Mesendoderm (in vitro differentiated cells): ENCODE results near the gene RMND5A.
"Not testable (repeated sequence)": the region's sequence is repeated elsewhere in the genome, so short reads cannot be mapped to it uniquely, and the experiment has no call there.

Source experiments
- DNase-seq: peaks from one replicate; pipeline ENCODE4 v3.0.0; 2013
- H2AK5ac ChIP-seq: 2 replicates; pipeline ENCODE4 v1.6.1; 2013; ENCODE audit warnings: low read length, inconsistent platforms
- H2BK120ac ChIP-seq: 2 replicates; pipeline ENCODE4 v1.6.1; 2013; ENCODE audit warnings: low read depth, mild to moderate bottlenecking, low read length, moderate library complexity, mixed read lengths
- H2BK15ac ChIP-seq: replicated peaks from 2 replicates; pipeline ENCODE4 v1.6.1; 2013; ENCODE audit warnings: low read depth, mild to moderate bottlenecking, moderate library complexity
- H2BK5ac ChIP-seq: 2 replicates; pipeline ENCODE4 v1.6.1; 2013; ENCODE audit warnings: low read length, inconsistent platforms
- H3K18ac ChIP-seq: 2 replicates; pipeline ENCODE4 v1.6.1; 2013; ENCODE audit warnings: mild to moderate bottlenecking, low read length, mixed read lengths
- H3K23ac ChIP-seq: one replicate; pipeline ENCODE4 v1.6.1; 2013; ENCODE audit warnings: low read length
- H3K27ac ChIP-seq: 2 replicates; pipeline ENCODE4 v1.5.1; 2013; ENCODE audit warnings: low read depth, mild to moderate bottlenecking, inconsistent platforms, low read length, moderate library complexity
- H3K27me3 ChIP-seq: 2 replicates; pipeline ENCODE4 v1.6.1; 2013; ENCODE audit warnings: low read length, control low read depth, mild to moderate bottlenecking, inconsistent platforms; ENCODE audit not compliant: insufficient read depth, poor library complexity
- H3K36me3 ChIP-seq: 2 replicates; pipeline ENCODE4 v1.6.1; 2013; ENCODE audit warnings: low read length, inconsistent platforms; ENCODE audit not compliant: control insufficient read depth, insufficient read depth
- H3K4ac ChIP-seq: one replicate; pipeline ENCODE4 v1.6.1; 2013; ENCODE audit warnings: low read depth, mild to moderate bottlenecking, low read length, moderate library complexity
- H3K4me1 ChIP-seq: 2 replicates; pipeline ENCODE4 v1.6.1; 2013; ENCODE audit warnings: low read depth, low read length, inconsistent platforms; ENCODE audit not compliant: control insufficient read depth
- H3K4me2 ChIP-seq: 2 replicates; pipeline ENCODE4 v1.6.1; 2013; ENCODE audit warnings: low read length
- H3K4me3 ChIP-seq: 2 replicates; pipeline ENCODE4 v1.5.1; 2013; ENCODE audit warnings: mild to moderate bottlenecking, low read length
- H3K56ac ChIP-seq: one replicate; pipeline ENCODE4 v1.6.1; 2013; ENCODE audit warnings: low read length
- H3K79me1 ChIP-seq: 2 replicates; pipeline ENCODE4 v1.6.1; 2013; ENCODE audit warnings: low read length, inconsistent platforms
- H3K79me2 ChIP-seq: 2 replicates; pipeline ENCODE4 v1.6.1; 2013; ENCODE audit warnings: mild to moderate bottlenecking, low read length; ENCODE audit not compliant: control insufficient read depth, insufficient read depth
- H3K9ac ChIP-seq: 2 replicates; pipeline ENCODE4 v1.6.1; 2013; ENCODE audit warnings: low read length, inconsistent platforms
- H4K5ac ChIP-seq: one replicate; pipeline ENCODE4 v1.6.1; 2013; ENCODE audit warnings: low read length
- H4K8ac ChIP-seq: one replicate; pipeline ENCODE4 v1.6.1; 2013; ENCODE audit warnings: low read depth, mild to moderate bottlenecking, control low read depth, low read length, moderate library complexity
- WGBS: extraction: QIAGEN DNeasy Blood & Tissue Kit; methylation state at CpG from one replicate; pipeline ENCODE4 v1.1.7; 2013; ENCODE audit warnings: low lambda C conversion rate, missing lambda C conversion rate; ENCODE audit not compliant: insufficient coverage; ENCODE audit errors: extremely low coverage; 5-methylcytosine and 5-hydroxymethylcytosine counted together

RMND5A gene

GRCh38 chr2:86704459-86704971 lies 15.6 kb upstream of the RMND5A start:
- Histone ChIP-seq H3K27ac (no peak overlapping the region), H3K27me3 (no peaks in the 10 kb centered on the region), H4K8ac (no peak overlapping the region), H3K4me3 (no peak overlapping the region), H3K9ac (no peak overlapping the region), H2AK5ac (no peak overlapping the region), H2BK5ac (no peak overlapping the region), H3K4me2 (no peak overlapping the region), H3K4ac (no peak overlapping the region), H2BK120ac (no peak overlapping the region), H3K36me3 (no peaks in the 10 kb centered on the region), H3K79me2 (no peaks in the 10 kb centered on the region), H4K5ac (no peak overlapping the region), H3K56ac (no peak overlapping the region), H3K18ac (no peak overlapping the region), H2BK15ac (no peak overlapping the region), H3K4me1 (no peaks in the 10 kb centered on the region), H3K23ac (no peak overlapping the region), H3K79me1 (no peaks in the 10 kb centered on the region)
- WGBS: no CpG with 5 or more reads among the region's 4 CpGs
- DNase-seq: peak; percentile 69

GRCh38 chr2:86706220-86706619 lies 13.9 kb upstream of the RMND5A start:
- DNase-seq: no peak
- Histone ChIP-seq H3K4me1 (no peaks in the 10 kb centered on the region), H2BK15ac (no peak overlapping the region), H3K56ac (no peak overlapping the region), H4K5ac (no peak overlapping the region), H4K8ac (no peak overlapping the region), H3K23ac (no peak overlapping the region), H3K27me3 (no peaks in the 10 kb centered on the region), H3K36me3 (no peaks in the 10 kb centered on the region), H3K4me3 (no peak overlapping the region), H2BK120ac (no peak overlapping the region), H3K4me2 (no peak overlapping the region), H3K79me2 (no peaks in the 10 kb centered on the region), H3K79me1 (no peaks in the 10 kb centered on the region), H3K9ac (no peak overlapping the region), H2BK5ac (no peak overlapping the region), H3K27ac (no peak overlapping the region), H3K4ac (no peak overlapping the region), H3K18ac (no peak overlapping the region), H2AK5ac (no peak overlapping the region)
- WGBS: no CpG with 5 or more reads among the region's 6 CpGs

DNA sequence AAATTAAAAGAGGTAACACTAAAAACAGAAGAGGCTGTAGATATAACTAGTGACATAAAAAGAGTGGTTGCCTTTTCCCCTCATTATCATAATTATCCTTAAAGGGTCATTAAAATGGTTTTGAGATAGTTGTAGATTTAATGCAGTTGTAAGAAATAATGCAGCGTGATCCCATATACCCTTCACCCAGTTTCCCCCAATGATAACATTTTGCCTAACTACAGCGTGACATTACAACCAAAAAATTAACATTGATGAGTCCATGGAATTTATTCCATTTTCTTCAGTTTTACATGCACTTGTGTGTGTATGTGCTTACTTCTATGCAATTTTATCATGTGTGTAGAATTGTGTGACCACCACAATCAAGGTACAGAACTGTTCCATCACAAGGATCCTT lies 13.2 kb upstream of the RMND5A start:
- no peak overlapping the region for H2BK5ac ChIP-seq
- no peak overlapping the region for H4K5ac ChIP-seq
- H3K4me2 ChIP-seq: no peak overlapping the region
- no peak overlapping the region for H3K9ac ChIP-seq
- H3K79me1 ChIP-seq: no peaks in the 10 kb centered on the region
- H3K23ac ChIP-seq: no peak overlapping the region
- H3K27me3 ChIP-seq: no peaks in the 10 kb centered on the region
- H4K8ac ChIP-seq: no peak overlapping the region
- no peak overlapping the region for H3K18ac ChIP-seq
- no peak overlapping the region for H3K56ac ChIP-seq
- no peak overlapping the region for H3K4ac ChIP-seq
- no peak overlapping the region for H3K4me3 ChIP-seq
- H3K4me1 ChIP-seq: no peaks in the 10 kb centered on the region
- H2BK120ac ChIP-seq: no peak overlapping the region
- WGBS: no CpG with 5 or more reads among the region's 2 CpGs
- DNase-seq: no peak
- no peaks in the 10 kb centered on the region for H3K79me2 ChIP-seq
- H2BK15ac ChIP-seq: no peak overlapping the region
- no peaks in the 10 kb centered on the region for H3K36me3 ChIP-seq
- no peak overlapping the region for H3K27ac ChIP-seq
- no peak overlapping the region for H2AK5ac ChIP-seq

GRCh38 chr2:86708126-86708525 lies 12.0 kb upstream of the RMND5A start:
- H3K56ac ChIP-seq, H3K79me1 ChIP-seq, H3K36me3 ChIP-seq, H3K4ac ChIP-seq, H3K9ac ChIP-seq, H3K27me3 ChIP-seq, H3K23ac ChIP-seq, H3K79me2 ChIP-seq, H3K4me1 ChIP-seq, H3K4me2 ChIP-seq, H3K18ac ChIP-seq, H2AK5ac ChIP-seq, H2BK15ac ChIP-seq, H4K5ac ChIP-seq, H2BK5ac ChIP-seq, H3K27ac ChIP-seq, DNase-seq, H3K4me3 ChIP-seq, H2BK120ac ChIP-seq, H4K8ac ChIP-seq: not testable (repeated sequence)
- no CpG with 5 or more reads among the region's 4 CpGs for WGBS

DNA sequence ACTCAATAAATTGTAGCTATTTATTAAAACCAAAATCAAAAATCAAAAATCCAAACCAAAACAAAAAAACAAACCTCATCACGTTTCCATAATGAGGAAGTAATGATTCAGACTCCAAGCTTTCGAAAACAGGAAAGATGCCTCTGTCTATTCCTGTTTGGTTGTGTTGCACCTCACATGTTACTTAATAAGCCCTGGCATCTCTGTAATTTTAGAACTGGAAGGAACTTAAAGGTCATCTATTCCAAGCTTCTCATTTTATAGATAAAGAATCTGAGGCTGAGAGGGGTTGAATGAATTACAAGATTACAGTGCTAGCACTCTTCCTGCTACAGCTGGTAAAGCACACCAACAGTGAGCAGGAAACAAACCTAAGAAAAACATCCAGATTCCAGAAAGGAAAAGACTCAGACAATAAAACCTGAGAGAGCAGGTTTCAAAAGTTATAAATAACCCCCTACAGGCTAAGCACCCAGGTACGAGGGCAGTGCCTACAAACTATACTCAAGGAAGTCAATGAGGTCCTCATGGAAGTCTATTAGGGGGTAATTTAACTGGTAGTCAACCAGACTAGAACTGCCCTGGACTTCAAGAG lies 5.4 kb upstream of the RMND5A start:
- not testable (repeated sequence) for H3K4ac ChIP-seq, H3K79me2 ChIP-seq, DNase-seq, H3K9ac ChIP-seq, H3K79me1 ChIP-seq, H3K27me3 ChIP-seq, H2BK5ac ChIP-seq, H3K4me1 ChIP-seq, H4K8ac ChIP-seq, H3K27ac ChIP-seq, H3K23ac ChIP-seq, H3K4me2 ChIP-seq, H3K18ac ChIP-seq, H2BK120ac ChIP-seq, H3K56ac ChIP-seq, H4K5ac ChIP-seq, H2AK5ac ChIP-seq, H2BK15ac ChIP-seq, H3K4me3 ChIP-seq, H3K36me3 ChIP-seq
- WGBS: no CpG with 5 or more reads among the region's 3 CpGs

DNA sequence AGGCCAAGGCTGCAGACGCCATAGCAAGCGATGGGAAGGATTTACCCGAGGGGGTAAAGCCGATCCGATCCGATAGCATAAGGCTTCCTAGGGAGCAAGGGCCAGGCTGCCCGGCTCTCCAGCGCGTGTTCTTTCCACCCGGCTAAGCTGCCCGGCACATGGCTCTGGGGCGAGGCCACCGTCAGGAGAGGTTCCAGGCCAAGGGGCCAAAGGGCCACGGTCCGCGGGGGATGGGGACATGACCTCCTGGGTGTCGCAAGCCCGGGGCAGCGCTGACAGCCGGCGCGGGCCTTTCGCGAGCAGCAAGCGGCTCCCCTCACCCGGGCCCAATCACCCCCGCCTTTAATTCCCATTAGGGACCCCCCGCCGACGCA lies 841 bp upstream of the RMND5A start:
- not testable (repeated sequence) for H3K4me3 ChIP-seq, H3K36me3 ChIP-seq, H3K4me1 ChIP-seq, H2AK5ac ChIP-seq, H3K79me2 ChIP-seq, H4K8ac ChIP-seq, H3K4me2 ChIP-seq, H2BK5ac ChIP-seq, DNase-seq, H2BK15ac ChIP-seq, H2BK120ac ChIP-seq, H3K9ac ChIP-seq, H3K56ac ChIP-seq, H4K5ac ChIP-seq, H3K23ac ChIP-seq, H3K27me3 ChIP-seq, H3K79me1 ChIP-seq, H3K4ac ChIP-seq, H3K27ac ChIP-seq, H3K18ac ChIP-seq
- WGBS: no CpG with 5 or more reads among the region's 30 CpGs
